Adrenal gland (tissue), 5 donors: ENCODE results near the gene ROPN1.

Experiments used
- POLR2A ChIP-seq, 2 donors: fragments of 450-650 bp; IDR thresholded peaks; one replicate each; pipeline ENCODE4 v1.6.1; 2017; ENCODE audit warnings: antibody characterized with exemption in 2 of 2, mild to moderate bottlenecking in 2 of 2, moderate library complexity in 1 of 2
- TF ChIP-seq, protein P1 (sequence below), 6 experiments: fragments of 450-650 bp in 4 of 6; fragments of 200-600 bp in 2 of 6; sonication (generic) in 1 of 6; IDR thresholded peaks; 1 replicate in 5 of 6; 2 replicates in 1 of 6; pipeline versions ENCODE4 v1.5.1 to v1.8.0; 2016 to 2021; ENCODE audit warnings: antibody characterized with exemption in 6 of 6, mild to moderate bottlenecking in 2 of 6, moderate library complexity in 1 of 6
- donor health status: DM: no; HTN: no; CAD: no.

DNA sequence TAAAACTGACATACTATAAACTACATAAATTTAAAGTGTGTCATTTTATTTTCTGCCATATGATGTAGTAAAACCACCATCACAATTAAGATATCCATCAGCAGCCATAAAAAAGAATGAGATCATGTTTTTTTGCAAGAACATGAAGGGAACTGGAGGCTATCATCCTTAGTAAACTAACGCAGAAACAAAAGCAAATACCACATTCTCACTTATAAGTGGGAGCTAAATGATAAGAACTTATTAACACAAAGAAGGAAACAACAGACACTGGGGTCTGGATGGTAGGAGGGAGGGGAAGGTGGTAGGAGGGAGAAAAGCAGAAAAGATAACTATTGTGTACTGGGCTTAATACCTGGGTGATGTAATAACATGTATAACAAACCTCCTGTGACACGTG, 55.5 kb downstream of the ROPN1 start:
- TF ChIP-seq, protein P1, sequence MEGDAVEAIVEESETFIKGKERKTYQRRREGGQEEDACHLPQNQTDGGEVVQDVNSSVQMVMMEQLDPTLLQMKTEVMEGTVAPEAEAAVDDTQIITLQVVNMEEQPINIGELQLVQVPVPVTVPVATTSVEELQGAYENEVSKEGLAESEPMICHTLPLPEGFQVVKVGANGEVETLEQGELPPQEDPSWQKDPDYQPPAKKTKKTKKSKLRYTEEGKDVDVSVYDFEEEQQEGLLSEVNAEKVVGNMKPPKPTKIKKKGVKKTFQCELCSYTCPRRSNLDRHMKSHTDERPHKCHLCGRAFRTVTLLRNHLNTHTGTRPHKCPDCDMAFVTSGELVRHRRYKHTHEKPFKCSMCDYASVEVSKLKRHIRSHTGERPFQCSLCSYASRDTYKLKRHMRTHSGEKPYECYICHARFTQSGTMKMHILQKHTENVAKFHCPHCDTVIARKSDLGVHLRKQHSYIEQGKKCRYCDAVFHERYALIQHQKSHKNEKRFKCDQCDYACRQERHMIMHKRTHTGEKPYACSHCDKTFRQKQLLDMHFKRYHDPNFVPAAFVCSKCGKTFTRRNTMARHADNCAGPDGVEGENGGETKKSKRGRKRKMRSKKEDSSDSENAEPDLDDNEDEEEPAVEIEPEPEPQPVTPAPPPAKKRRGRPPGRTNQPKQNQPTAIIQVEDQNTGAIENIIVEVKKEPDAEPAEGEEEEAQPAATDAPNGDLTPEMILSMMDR (IDR thresholded peaks at IDR 0.05), result no peak
- TF ChIP-seq POLR2A (IDR thresholded peaks at IDR 0.05), result no peak
